ENCODE results near the gene UBE2O. TPM values are rescaled to one million over a fixed set of nuclear protein-coding genes. Genes with fewer than 3 reads are reported as not detected.
"Not testable (repeated sequence)": the region's sequence is repeated elsewhere in the genome, so short reads cannot be mapped to it uniquely, and the experiment has no call there.

The UBE2O gene
- total RNA-seq, 1 donor from 2014 or later = 35.7 TPM

DNA sequence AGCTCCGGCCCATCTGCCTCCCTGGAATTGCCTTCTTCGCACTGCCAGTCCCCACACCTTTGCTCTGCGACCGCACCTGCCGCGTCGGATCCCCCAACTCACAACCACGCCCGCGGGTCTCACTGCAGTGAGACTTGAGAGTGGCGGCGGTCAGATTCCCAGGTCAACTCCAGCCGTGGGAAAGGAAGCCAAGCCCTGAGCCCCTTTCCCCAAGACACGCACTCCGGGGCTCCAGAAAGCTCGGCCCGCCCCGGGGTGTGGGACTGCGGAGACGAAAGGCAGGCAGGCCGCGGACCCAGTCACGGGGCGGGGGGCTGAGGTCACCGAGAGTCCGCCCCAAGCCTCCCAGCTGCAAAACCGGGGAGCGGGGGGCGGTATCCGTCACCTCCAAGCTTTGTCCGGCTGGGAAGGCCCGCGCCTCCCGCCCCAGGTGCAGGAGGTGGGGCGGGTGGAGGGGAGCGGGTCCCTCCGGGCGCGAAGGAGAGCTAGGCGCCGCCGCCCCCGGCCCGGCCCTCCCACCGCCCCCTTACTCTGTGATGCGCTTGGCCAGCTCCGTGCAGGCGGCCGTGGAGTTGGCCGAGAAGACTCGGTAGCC, 99.9 kb downstream of the UBE2O start:
- TF ChIP-seq, protein P1, sequence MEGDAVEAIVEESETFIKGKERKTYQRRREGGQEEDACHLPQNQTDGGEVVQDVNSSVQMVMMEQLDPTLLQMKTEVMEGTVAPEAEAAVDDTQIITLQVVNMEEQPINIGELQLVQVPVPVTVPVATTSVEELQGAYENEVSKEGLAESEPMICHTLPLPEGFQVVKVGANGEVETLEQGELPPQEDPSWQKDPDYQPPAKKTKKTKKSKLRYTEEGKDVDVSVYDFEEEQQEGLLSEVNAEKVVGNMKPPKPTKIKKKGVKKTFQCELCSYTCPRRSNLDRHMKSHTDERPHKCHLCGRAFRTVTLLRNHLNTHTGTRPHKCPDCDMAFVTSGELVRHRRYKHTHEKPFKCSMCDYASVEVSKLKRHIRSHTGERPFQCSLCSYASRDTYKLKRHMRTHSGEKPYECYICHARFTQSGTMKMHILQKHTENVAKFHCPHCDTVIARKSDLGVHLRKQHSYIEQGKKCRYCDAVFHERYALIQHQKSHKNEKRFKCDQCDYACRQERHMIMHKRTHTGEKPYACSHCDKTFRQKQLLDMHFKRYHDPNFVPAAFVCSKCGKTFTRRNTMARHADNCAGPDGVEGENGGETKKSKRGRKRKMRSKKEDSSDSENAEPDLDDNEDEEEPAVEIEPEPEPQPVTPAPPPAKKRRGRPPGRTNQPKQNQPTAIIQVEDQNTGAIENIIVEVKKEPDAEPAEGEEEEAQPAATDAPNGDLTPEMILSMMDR (IDR thresholded peaks at IDR 0.05; ENCODE audit: borderline replicate concordance) = no peak
- DNase-seq = peak; percentile 36
- H3K27me3 ChIP-seq (ENCODE audit: low read depth) = no peaks in the 10 kb centered on the region
- peaks cover 4% of the 10 kb centered on the region for H3K36me3 ChIP-seq
- peak overlapping the region; percentile 94 for H3K27ac ChIP-seq (replicated peaks)
- peaks cover 34% of the 10 kb centered on the region for H3K4me1 ChIP-seq
- peak overlapping the region; percentile 95 for H3K4me3 ChIP-seq
- no peaks in the 10 kb centered on the region for H3K9me3 ChIP-seq (replicated peaks)
- intact Hi-C loops (cut with micrococcal nuclease) = no loop called here

DNA sequence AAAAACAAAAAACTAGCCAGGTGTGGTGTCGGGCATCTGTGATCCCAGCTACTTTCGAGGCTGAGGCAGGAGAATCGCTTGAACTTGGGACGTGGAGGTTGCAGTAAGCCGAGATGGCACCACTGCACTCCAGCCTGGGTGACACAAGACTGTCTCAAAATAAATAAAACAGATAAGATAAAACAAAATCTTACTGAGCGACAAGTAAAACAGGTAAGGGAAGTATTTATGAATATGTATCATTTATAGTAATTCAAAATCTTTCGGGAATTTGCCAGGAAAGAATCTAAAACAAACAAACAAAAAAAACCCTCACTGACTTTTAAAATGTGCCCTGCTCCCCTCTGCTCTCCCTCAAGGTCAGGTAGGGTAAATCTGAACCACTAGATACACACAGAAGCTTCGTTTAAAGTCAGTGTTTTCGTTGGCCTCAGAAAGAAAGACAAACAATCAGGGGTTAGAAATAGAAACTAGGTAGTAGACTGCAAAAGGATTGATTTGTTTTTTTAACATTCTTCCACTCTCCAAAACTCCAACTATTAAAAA, 101.4 kb downstream of the UBE2O start:
- peak overlapping the region; percentile 48 for H3K27ac ChIP-seq (replicated peaks)
- intact Hi-C loops (cut with micrococcal nuclease) = no loop called here

DNA sequence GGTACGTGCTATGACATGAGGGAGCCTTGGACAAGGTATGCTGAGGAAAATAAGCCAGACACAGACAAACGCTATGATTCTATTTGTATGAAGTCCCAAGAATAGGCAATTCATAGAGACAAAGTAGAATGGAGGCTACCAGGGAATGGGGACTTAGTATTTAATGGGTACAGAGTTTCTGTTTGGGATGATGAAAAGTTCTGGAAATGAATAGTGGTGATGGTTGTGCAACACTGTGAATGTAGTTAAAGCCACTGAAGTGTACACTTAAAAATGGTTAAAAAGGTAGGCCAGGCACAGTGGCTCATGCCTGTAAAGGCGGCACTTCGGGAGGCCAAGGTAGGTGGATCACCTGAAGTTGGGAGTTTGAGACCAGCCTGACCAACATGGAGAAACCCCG, 102.5 kb downstream of the UBE2O start:
- no peak for DNase-seq
- no peaks in the 10 kb centered on the region for H3K27me3 ChIP-seq (ENCODE audit: low read depth)
- TF ChIP-seq, protein P1 (IDR thresholded peaks at IDR 0.05; ENCODE audit: borderline replicate concordance) = no peak
- H3K9me3 ChIP-seq (replicated peaks) = no peaks in the 10 kb centered on the region
- peaks cover 30% of the 10 kb centered on the region for H3K36me3 ChIP-seq
- H3K27ac ChIP-seq (replicated peaks) = no peak overlapping the region
- no peak overlapping the region for H3K4me3 ChIP-seq
- intact Hi-C loops (cut with micrococcal nuclease) = no loop called here
- peaks cover 34% of the 10 kb centered on the region for H3K4me1 ChIP-seq

More for the DNA sequence above, 101.4 kb downstream of the UBE2O start:
- Histone ChIP-seq H3K36me3 (peaks cover 19% of the 10 kb centered on the region), H3K9me3 (replicated peaks) (no peaks in the 10 kb centered on the region), H3K27me3 (ENCODE audit: low read depth) (no peaks in the 10 kb centered on the region), H3K4me1 (peaks cover 34% of the 10 kb centered on the region), H3K4me3 (peak overlapping the region; percentile 95)
- TF ChIP-seq, protein P1 (IDR thresholded peaks at IDR 0.05; ENCODE audit: borderline replicate concordance) = no peak
- DNase-seq = no peak

DNA sequence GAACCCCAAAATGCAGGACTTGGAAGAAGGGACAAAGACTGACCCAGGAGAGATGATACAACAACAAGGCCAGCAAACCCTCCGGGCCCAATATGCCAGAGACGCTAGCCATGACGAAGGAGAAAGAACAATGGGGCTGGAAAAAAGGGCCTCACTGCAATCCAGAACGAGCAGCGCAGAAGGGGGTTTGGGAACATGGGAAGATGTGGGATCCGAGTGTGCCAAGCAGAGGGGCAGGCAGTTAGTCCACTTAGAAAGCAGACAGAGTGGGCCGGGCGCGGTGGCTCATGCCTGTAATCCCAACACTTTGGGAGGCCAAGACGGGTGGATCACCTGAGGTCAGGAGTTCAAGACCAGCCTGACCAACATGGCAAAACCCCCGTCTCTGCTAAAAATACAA, 106.0 kb downstream of the UBE2O start:
- H3K27me3 ChIP-seq (ENCODE audit: low read depth); H3K4me3 ChIP-seq; H3K27ac ChIP-seq (replicated peaks); H3K9me3 ChIP-seq (replicated peaks); DNase-seq; intact Hi-C loops (cut with micrococcal nuclease); H3K4me1 ChIP-seq: not testable (repeated sequence)
- H3K36me3 ChIP-seq = peaks cover 60% of the 10 kb centered on the region

DNA sequence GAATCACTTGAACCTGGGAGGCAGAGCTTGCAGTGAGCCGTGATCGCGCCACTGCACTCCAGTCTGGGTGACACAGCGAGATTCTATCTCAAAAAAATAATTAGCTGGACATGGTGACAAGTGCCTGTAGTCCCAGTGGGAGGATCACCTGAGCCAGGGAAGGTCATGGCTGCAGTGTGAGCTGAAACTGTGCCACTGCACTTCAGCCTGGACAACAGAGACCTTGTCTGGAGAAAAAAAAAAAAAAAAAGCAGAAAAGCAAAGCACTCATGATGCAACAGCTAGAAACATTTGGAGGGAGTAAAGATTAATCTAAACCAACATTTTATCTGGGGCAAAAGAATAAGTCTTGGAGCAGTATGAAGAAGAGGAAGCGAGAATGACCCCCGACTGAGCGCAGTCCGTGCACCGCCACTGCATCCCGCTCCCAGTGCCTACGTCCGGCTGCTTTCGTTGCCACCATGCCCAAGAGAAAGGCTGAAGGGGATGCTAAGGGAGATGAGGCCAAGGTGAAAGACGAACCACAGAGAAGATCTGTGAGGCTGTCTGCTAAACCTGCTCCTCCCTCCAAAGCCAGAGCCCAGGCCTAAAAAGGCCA, 107.5 kb downstream of the UBE2O start:
- DNase-seq = no peak
- no peaks in the 10 kb centered on the region for H3K4me1 ChIP-seq
- H3K27me3 ChIP-seq (ENCODE audit: low read depth) = no peaks in the 10 kb centered on the region
- no peaks in the 10 kb centered on the region for H3K9me3 ChIP-seq (replicated peaks)
- H3K4me3 ChIP-seq = no peak overlapping the region
- TF ChIP-seq, protein P1 (IDR thresholded peaks at IDR 0.05; ENCODE audit: borderline replicate concordance) = no peak
- peaks cover 75% of the 10 kb centered on the region for H3K36me3 ChIP-seq
- no peak overlapping the region for H3K27ac ChIP-seq (replicated peaks)
- intact Hi-C loops (cut with micrococcal nuclease) = no loop called here

DNA sequence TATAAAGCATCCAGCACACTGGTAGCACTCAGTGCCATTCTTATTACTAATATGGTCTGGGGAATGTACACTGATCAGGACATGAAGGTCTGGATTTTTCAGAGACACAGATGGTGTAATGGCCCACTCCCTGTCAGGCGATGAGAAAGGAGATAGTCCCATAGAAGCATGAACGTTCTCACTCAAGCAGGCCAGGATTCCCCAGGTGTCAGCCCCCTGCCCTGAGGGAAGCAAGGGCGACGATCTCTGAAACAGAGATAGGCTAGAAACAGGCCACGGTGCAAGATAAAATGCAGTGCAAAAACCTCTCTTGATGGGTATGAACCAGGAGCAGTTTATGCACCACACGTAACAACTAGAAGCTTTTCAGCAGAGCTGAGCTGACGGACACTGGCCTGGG, 109.8 kb downstream of the UBE2O start:
- Histone ChIP-seq H3K9me3 (replicated peaks) (no peaks in the 10 kb centered on the region), H3K27me3 (ENCODE audit: low read depth) (no peaks in the 10 kb centered on the region), H3K4me1 (peaks cover 4% of the 10 kb centered on the region), H3K36me3 (peaks cover 71% of the 10 kb centered on the region), H3K4me3 (no peak overlapping the region), H3K27ac (replicated peaks) (no peak overlapping the region)
- no peak for DNase-seq
- intact Hi-C loops (cut with micrococcal nuclease) = no loop called here
- TF ChIP-seq, protein P1 (IDR thresholded peaks at IDR 0.05; ENCODE audit: borderline replicate concordance) = no peak

Measured in left ventricle myocardium inferior (tissue), 1 donor.